HG03378 (cell line): ENCODE measurements around the gene ATXN7L3.
A peak's percentile ranks its signal among the peaks of the same experiment; 100 is the strongest.
"Not testable (repeated sequence)": the region's sequence is repeated elsewhere in the genome, so short reads cannot be mapped to it uniquely, and the experiment has no call there.

Experiments
- ATAC-seq: cut with Tn5 transposase; IDR thresholded peaks from one replicate; pipeline ENCODE4 v1.9.1; 2021; ENCODE audit warnings: mild to moderate bottlenecking, moderate library complexity; ENCODE audit not compliant: unreplicated experiment

The ATXN7L3 gene, protein sequence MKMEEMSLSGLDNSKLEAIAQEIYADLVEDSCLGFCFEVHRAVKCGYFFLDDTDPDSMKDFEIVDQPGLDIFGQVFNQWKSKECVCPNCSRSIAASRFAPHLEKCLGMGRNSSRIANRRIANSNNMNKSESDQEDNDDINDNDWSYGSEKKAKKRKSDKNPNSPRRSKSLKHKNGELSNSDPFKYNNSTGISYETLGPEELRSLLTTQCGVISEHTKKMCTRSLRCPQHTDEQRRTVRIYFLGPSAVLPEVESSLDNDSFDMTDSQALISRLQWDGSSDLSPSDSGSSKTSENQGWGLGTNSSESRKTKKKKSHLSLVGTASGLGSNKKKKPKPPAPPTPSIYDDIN

DNA sequence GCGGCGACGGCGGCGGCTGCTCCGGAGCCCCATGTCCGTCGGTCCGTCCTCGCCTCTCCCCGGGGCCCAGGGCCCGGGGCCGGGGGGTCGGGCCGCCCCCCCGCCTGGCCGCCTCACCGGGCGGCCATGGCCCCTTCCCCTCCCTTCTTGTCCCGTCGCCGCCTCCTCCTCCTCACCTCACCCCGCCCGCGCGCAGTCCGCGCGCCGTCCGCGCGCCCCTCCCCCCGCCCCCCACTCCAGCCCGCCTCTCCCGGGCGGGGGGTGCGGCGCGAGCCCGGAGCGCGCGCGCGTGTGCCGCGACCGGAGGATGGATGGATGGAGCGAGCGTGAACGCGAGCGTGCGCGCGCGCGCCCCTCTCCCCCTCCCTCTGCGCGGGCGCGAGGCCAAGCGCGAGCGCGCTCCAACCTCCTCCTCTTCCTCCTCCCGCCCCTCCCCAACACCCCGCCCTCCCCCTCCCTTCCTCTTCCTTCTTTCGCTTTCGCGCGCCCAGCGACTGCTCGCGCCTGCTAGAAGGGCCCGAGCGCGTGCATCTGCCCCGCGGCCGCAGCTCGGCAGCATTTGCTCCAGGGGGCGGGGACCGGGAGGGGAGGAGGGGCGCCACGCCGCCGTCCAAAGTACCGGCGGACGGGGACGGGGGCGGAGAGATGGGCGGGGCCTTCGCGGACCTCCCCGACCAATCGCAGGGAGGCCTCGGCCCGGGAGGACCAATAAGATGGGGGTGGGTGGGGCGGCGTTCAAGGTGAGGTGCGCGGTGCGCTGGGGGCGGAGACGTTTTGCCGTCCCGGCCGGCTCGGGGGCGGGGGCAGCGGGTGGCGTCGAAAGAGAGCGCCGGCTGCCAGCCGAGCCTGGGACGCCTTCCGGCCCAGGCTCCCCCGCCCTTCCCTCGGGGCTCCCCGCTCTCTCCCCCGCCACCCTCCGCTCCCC, at the start of gene ATXN7L3:
TSS of gene ATXN7L3 (minus strand) at position 332 of the 925 bp plus-strand sequence. CDS start 1,814 bp downstream, outside the sequence.
- ATAC-seq: peak; percentile 44

DNA sequence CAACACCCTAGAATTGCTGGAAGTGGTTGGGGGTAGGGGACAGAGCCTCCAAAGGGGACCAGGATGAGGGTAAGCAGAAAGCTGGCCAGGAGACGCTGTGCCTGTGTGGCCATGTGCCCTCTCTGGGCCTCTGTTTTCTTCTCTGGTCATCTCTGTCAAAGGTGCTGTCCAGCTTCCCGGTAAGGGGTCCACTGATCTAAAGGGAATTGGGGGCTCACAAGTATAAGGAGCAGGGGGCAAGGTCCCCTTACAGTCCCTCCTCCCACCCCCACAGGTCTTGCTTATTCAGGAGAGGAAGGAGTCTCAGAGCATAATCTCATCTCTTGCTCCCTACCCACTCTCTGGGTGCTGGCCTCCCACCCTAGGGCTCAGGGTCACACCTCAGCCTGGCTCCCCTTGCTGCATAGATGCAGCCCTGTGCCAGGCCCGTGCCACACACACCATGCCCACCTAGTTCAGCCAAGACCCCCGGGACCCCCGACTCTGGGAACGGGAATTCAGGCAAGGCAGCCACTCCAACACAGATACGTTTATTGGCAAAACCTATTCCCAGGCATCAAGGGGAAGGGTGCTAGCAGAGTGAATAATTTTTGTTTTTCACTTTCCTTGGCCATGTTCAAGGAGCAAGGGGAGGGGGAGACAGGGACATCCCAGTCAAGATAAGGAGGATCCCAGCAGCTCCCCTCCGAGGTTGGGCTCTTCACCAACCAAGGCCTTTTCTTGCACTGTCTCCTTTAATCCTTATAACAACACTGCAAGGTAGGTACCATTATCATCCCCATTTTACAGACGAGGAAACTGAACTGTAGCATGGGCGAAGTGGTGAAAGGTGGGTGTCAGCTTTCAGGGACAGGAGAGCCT, 48.4 kb upstream of the ATXN7L3 start:
- ATAC-seq: no peak

DNA sequence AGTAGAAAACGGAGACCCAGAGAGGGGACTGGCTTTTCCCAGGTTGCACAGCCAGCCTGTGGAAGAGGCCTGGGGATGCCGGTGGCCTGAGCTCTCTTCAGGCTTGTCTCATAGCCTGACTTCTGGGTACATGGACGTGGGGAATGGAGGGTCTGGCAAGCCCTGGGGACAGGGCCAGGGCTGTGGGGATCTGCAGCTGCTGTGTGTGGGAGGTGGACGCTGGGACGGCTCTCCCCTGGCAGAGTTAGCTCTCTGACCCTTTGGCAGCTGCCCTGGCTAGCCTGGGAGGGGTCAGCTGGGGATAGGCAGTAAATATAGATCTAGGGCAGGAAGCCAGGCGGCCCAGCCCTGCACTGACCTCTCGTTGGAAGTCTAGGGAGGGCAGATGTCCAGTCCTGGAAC, 47.8 kb upstream of the ATXN7L3 start:
- no peak for ATAC-seq

DNA sequence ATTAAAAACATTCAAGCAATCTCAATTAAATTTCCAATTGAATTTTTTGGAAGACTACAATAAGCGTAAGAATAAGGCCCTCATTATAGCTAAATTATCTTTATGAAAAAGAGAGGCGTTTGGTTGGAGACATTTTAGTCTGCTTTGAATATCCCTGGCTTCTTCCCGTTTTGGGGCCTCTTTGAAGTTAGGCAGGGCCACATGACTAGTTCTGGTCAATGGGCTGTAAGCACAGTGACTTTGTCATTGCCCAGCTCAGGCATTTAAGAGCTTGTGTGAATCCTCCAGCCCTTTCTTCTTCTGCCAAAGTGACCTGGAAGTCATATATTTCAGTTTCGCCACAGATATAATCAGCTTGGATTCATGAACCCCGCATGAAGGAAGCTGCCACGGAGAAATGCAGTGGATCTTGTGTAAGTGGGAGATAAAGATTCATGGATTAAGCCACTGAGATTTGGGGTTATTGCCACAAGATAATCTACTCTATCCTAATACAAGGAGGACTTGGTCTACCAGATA, 41.5 kb upstream of the ATXN7L3 start:
- no peak for ATAC-seq

DNA sequence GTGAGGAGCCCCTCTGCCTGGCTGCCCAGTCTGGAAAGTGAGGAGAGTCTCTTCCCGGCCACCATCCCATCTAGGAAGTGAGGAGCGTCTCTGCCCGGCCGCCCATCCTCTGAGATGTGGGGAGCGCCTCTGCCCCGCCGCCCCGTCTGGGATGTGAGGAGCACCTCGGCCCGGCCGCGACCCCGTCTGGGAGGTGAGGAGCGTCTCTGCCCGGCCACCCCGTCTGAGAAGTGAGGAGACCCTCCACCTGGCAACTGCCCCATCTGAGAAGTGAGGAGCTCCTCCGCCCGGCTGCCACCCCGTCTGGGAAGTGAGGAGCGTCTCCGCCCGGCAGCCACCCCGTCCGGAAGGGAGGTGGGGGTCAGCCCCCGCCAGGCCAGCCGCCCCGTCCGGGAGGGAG, 38.2 kb upstream of the ATXN7L3 start:
- not testable (repeated sequence) for ATAC-seq

DNA sequence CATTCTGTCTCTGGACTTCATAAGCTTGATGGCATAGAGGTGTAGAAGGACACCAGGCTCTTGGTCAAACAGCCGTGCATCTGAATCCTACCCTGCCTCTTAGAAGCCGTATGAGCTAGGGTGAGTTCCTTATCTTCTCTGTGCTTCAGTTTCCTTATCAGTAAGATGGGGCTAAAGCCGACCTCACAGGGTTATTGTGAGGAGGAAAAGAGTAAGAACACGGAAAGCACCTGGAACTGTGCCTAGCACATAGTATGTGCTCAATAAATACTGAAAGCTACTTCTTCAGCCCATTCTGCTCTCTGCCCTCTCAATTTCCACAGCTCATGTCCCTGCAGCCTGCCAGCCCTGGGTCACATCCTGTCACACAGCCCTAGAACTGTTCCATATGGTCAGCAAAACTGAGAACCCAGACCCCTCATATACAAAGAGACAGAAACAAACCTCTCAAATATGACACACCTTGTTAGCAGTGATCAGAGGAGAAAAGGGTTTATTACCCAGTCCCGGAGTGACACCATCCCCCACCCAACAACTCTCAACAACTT, 36.8 kb upstream of the ATXN7L3 start:
- ATAC-seq: no peak

DNA sequence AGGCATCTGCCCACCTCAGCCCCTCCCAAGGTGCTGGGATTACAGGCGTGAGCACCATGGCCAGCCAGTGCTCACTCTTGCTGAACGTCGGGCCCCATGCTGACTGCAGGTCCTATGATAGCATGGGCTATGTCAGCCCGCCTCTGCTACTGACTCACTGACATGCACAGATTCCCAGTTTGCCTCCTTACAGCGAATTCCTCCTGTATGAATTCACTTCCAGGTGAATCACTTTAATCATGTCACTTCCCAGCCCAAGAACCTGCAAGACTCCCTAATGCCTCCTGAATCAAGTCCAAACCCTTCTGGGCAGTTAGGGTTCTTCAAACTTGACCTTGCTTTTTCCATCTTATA, 35.9 kb upstream of the ATXN7L3 start:
- ATAC-seq: no peak

DNA sequence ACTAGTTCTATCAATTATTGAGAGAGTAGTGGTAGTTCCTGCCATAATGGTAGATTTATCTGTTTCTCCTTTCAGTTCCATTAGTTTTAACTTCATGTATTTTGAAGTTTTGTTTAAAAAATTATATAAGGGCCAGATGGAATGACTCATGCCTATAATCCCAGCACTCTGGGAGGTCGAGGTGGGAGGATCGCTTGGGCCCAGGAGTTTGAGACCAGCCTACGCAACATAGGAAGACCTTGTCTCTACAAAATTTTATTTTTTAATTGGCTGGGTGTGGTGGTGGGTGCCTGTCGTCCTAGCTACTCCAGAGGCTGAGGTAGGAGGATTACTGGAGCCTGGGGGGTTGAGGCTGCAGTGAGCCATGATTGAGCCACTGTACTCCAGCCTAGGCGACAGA, 33.9 kb upstream of the ATXN7L3 start:
- no peak for ATAC-seq

DNA sequence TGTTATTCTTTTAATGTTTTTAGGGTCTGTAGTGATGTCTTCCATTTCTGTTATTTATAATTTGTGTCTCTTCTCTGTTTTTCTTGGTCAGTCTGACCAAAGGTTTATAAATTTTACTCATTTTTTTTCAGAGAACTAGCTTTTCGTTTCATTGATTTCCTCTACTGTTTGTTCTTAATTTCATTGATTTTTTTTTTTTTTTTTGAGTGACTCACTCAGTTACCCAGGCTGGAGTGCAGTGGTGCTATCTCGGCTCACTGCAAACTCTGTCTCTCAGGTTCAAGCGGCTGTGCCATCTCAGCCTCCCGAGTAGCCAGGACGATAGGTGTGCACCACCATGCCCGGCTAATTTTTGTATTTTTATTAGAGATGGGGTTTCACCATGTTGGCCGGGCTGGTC, 32.4 kb upstream of the ATXN7L3 start:
- no peak for ATAC-seq

DNA sequence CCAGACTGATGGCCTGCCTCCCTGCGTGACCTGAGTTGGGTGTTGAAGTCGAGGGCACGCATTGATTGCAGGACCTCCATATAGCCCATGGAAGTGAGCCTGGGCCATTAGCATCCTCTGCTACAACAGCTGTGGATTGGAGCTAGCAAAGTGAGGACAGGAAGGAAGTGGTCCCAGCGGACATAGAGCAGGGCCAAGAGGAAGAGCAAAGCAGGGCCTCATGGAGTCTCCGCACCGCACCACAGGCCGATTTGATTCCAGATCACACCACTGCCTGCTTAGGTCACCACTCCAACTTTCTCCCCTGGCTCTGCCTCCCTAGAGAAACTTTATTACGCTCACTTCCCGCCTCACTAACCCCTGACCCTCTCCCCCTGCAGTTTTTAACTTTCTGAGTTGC, 30.5 kb upstream of the ATXN7L3 start:
- ATAC-seq: no peak

DNA sequence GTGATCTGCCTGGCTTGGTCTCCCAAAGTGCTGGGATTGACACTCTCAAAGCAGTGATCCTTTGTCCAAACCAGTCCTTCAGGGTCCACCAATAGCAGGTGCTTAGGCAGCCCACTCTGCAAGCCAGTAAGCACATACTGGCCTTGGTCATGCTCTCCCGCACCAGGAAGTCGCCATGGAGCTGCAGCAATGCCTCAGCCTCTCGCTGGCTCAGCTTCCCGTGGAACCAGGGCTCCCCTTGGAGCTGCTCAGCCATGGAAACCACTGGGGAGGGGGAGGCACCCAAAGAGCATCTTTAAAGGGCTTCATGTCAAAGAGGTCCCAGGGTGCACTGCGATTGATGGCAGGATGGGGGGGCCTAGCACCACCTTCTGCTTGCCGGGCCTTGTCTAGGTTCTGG, 29.4 kb upstream of the ATXN7L3 start:
- ATAC-seq: no peak

DNA sequence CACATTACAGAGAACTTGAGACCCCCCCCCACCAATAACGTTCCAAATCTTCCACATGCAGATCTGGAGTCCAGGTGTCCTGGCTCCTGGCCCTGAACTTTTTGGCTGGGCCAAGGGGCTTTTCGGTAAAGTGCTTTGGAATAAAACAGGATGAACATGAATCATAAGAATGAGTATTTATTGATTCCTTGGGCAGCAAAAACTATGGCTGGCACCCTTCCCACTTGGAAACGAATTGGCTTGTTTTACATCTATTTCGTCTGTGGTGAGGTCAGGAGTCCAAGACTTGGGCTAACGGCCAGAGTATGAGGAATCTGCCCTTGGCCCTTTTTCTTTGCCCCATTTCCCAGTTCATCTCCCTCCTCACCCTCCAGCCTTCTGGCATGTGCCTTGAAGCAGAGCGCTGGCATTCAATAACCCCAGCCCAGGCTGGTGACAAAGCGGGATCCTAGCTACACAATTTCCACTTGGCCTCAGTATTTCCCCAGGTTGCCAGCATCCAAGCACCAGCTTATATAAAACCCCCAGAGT, 23.9 kb upstream of the ATXN7L3 start:
- ATAC-seq: no peak

DNA sequence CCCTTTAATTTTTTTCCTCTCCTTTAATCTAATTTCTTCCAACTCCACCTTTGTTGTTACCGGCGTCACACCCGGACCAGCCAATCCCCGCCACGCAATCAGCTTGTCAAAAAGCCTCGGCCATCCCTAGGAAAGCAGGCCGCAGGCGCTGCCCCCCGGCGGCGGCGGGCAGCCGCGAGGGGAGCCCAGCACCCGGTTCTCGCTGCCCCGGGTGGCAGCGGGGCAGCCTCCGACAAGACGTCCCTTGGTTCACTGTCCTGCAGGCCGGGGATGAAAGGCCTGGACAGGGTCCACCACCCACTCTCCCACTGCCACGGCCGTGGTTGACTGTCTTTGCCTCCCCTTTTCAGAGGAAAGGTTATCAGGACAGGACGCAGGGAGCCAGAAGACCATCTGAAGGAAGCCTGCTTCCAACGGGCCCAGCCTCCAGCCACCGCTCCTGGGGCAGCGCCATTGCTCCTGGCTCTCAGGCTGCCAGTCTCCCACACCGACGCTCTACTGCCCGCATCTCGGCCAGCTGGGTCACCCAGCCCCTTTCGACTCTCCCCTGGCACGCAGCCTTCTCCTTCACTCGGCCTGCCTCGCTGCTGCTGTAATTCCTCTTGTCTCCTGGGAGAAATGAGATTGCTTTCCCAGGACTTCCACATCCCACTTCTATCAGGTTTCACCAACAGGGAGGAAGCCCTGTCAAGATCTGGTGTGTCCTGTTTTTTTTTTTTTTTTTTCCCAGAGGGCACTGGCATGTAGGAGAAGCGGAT, 22.6 kb upstream of the ATXN7L3 start:
- ATAC-seq: no peak

DNA sequence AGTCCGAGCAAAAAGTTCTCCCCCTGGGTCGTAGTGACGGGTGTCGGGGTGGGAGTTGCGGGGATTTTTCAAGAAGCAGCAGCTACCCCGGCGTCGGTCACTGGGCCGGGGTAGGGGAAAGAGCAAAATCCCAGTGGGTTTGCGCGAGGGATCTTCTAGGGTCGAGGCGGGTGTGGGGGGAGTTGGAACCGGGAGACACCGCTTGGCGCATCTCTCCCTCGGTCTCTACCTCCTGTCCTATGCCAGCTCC, 22.1 kb upstream of the ATXN7L3 start:
- no peak for ATAC-seq

DNA sequence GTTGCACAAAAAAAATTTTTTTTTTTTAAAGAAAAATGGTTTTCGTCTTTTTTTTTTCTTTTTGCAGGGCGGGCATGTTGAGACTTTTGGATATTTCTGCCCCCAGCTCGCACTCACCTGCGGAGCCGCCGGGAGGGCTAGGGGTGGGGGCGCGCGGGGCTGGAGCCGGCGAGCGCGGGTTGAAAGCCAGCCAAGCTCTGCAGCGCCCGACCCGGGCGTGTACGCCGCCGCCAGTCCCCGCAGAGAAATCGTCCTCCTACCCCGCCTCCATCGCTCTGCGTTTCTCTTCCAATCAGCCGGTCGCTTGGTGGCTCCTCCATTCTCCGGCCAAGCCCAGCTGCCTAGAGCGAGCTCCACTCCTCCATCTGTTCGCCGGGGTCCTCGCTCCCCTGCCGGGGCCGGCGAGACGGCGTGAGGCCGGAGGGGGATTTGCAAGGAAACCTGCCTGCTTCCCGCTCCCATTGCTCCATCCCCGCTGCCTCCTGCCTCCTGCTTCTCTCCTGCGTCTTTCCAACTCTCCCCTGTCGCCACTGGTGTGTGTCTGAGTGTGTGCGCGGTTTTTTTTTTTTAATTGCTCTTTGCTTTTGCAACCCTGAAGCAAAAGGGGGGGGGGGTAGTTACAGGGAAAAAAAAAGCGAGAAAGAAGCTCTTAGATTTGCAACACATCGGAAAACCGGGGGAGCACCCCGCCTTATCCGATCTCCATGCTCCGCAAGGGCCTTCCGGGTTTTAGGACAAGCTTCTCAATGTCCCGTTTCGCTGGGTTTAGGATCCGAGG, 21.6 kb upstream of the ATXN7L3 start:
- no peak for ATAC-seq

DNA sequence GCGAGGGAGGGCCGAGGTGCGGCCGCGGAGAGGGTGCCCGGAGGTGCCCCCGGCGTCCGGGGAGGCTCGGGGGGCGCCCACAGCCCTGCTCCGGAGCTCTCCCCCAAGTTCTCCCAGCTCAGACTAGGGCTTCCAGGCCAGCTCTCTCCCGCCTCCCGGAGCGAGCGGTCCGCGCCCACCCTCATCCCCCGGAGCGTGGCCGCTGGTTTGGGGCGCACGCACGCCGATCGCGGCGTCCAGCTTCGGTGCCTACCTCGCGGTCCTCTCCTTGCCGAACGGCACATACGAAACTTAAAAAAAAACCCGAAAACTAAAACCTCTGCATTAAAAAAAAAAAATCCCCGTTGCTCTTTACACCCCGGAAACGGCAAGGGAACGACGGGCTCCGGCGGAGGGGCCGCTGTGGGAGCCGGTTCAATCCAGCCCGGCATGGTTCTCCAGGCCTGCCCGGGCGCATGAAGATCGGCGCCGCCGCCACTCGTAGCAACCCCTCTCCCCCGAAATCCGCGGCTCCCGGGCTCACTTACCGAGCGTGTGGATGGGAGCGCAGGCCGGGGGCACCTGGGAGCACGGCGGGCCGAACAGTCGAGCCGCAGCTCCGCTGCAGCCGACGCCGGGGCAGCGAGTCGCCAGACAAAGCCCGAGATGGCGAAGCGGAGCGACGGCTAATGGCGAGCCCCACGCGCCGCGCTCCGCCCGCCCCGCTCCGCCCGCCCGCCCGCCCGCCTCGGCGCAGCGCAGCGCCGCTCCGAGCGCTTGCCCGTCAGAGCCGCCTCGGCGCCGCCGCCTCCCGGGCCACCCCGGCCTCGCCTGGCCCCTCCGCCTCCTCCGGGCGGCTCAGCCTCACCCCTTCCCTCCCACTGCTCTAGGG, 20.8 kb upstream of the ATXN7L3 start:
- ATAC-seq: no peak

DNA sequence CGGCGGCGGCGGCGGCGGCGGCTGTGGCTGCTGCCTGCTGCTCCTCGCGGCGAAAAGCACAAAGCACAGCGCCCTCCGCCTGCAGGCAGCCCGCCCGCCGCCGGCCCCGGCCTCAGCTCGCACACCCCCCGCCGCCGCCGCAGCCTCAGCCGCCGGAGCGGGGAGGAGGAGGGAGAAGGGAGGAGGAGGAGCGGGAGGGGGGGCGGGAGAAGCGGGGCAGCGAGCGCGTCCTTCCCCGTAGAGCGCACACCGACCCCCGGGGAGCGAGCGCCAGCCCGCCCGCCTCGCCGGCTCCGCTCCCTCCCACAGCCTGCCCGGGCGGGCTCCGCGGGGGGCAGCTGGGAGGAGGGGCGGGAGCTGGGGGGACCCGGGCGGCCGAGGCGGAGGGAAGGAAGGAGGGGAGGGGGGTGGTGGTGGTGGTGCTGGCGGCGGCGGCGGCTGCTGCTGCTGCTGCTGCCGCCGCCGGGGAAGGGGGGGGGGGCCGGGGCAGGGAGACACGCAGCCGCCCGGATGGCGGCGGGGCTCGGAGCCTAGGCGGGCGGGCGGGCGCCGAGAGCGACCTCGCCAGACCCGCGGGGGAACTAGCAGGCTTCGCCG, 20.0 kb upstream of the ATXN7L3 start, which contains the start of gene UBTF:
TSS of gene UBTF (minus strand) at position 60 of the 597 bp plus-strand sequence. CDS start 1,446 bp downstream, outside the sequence.
- ATAC-seq: no peak
